GM19463 (cell line): ENCODE results near the gene NSD1.
"Not testable (repeated sequence)": the region's sequence is repeated elsewhere in the genome, so short reads cannot be mapped to it uniquely, and the experiment has no call there.

Experiments
- ATAC-seq: cut with Tn5 transposase; IDR thresholded peaks from one replicate; pipeline ENCODE4 v1.9.1; 2021; ENCODE audit warnings: mild to moderate bottlenecking, moderate library complexity; ENCODE audit not compliant: unreplicated experiment

Gene NSD1

GRCh38 chr5:177124486-177124991, 9.0 kb upstream of the NSD1 start:
- ATAC-seq = no peak

DNA sequence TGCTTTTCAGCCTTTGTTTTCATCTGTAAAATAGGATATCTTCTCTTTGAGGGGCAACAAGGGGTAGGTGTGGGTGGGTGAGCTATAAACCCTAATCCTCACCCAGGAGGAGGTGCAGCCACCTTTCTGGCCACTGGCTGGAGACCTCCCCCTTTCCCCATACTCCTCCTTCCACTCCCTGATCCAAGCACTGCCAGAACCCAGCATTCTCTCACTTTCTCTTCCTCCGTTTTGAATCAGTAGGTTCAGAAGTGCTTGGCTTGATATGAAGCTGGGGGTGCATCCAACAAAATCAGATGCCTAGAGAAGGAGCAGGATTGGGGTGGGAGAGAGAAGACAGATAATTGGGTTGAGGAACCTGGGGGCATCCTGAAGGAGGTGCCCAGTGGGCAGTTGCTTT, 6.8 kb upstream of the NSD1 start:
- ATAC-seq = no peak

GRCh38 chr5:177128551-177128981, 5.0 kb upstream of the NSD1 start:
- ATAC-seq = no peak

DNA sequence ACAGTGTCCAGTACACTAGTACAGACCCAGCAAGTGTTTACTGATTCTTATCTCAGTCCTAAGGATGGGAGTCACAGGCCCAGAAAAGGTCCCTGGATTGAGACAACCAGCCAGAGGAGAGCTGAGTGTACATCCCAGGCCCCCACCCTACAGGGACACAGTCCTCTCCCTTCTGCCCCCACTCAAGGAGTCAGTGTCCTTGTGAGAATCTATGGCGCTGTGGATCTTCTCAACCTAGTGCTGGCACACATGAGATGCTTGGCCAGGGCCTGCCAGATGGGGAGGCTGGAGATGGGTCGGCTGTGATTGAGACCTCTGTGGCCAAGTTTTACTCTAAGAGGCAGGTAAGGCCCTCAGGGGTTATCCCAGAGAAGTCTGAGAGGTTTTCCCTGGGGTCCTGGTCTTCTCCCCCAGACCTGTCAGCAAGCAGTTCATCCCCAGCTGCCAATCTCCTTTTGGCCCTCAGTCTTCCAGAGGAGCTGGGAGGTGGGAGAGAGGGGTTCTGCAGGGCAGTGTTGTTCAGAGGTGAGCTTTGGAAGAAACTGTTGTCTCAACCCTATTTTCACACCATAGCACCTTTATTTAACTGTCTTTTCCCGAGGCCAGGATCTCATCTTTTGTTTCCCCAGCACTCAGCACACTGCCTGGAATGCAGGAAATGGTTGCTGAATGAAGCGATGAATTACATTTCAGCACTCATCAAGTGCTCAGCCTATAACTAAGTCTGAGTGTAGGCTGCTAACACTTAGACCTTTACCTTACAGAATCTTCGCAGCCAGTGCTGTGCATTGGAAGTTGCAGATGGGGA, 3.2 kb upstream of the NSD1 start:
- no peak for ATAC-seq

GRCh38 chr5:177131019-177131320, 2.6 kb upstream of the NSD1 start:
- ATAC-seq = no peak

- no peak for ATAC-seq
Observed at GRCh38 chr5:177131352-177132135, 2.0 kb upstream of the NSD1 start.

DNA sequence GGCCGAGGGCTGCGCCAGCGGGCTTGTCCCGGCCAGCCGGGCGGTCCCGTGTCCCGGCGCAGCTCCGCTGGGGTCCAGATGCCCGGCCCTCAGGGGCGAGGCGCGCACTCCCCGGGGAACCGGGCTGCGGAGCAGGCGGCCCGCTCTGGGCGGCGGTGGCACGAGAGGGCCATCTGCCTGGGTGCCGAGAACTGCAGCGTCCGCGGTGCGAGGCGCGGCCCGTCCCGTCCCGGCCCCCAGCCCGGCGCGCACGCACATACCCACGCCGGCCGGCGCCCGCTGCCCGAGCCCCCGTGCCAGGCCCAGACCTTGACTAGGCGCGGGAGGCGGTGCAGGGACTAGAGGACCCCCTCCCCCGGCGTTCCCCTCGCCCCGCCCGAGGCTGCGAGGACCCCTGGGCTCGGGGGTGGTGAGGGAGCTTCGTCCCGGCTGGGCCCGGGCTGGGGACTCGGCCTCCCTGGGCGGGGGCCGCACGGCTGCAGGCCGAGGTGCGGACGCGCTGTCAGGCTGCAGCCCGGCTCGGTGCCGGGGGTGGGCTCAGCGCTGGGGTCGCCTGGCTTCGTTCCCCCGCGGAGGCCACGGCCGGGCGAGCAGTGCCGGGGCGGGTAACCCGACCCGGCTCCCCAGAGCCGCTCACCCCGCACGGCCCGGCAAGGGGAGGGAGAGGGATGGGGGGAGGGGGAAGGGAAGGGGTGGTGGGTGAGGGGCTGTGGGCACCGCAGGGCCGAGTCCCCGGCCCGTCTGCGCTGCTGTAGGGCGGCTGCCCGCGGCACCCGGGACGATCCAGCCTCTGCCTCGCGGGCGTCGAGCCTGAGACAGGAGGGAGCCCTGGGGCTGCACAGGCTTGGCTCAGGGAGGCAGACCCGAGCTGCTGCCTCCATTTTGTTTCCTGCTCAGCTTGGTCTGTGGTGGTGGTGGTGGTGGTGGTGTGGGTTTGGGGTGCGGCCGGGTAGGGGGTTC, 1.2 kb upstream of the NSD1 start:
- ATAC-seq = no peak

DNA sequence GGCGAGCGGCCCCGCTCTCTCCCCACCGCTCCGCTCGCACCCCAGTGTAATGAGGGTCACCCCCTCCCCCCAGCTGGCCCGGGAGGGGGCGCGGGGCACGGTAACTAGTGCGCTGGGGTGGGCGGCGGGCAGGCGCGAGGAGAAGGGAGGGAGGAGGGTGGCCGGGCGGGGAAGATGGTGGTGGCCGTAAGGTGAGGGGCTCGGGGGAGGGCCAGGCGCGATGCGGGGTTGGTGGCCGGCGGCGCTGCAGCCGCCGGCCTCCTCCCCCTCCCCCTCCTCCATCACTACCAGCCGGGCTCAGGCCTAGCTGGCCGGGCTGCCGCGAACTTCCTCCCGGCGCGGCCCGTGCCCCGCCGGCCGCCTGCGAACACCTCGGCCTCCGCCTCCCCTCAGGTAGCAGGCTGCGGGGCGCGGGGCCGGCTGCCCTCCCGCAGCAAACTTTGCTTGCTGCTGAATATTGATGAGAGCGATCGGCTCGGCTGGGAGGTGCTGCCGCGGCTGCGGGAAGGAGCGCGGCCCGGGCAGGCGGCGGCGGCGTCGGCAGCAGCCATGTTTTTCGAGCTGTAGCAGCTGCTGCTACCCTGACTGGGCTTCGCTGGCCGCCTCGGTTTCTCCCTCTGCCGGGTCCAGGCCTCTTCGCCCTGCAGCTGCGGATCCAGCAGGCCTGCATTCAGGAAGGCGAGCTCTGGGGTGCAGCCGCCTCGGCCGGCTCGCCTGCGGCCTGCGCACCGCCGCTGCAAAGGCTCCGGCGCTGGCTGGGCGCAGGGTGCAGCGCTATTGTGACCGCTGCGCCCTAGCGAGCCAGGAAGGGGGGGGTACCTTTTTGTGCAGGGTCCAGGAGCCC, 502 bp downstream of the NSD1 start:
- ATAC-seq = peak; percentile 28

- no peak for ATAC-seq
Observed at GRCh38 chr5:177134697-177135225, 1.2 kb downstream of the NSD1 start.

DNA sequence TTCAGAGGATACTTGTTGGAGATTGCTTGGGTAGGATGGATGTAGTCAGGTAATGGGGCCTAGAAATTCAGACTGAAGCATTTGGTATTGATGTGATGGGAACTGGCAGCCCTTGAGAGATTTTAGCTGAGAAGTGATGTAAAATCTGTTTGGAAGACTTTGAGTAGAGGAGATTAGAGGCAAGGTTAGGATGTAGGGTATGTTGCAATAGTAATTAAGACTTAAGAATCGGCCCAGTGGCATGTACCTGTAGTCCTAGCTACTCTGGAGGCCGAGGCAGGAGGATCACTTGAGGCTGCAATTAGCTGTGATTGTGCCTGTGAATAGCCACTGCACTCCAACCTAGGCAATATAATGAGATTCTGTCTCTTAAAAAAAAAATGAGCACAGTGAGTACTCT, 6.7 kb downstream of the NSD1 start:
- no peak for ATAC-seq

DNA sequence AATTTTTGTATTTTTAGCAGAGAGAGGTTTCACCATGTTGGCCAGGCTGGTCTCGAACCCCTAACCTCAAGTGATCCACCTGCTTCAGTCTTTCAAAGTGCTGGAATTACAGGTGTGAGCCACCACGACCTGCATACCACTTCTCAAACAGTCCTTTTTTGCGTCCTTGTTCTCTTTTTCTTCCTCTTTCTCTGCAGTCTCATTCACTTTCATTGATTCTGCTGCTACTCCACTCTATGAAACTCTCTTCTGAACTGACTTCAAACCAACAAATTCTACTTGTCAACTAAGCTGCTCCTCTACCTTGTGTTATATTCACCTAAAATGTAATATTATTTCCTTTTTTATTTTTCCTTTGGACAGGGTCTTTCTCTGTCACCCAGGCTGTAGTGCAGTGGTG, 7.9 kb downstream of the NSD1 start:
- ATAC-seq = no peak

- no peak for ATAC-seq
Observed at GRCh38 chr5:177142098-177142611, 8.6 kb downstream of the NSD1 start.

- no peak for ATAC-seq
Observed at GRCh38 chr5:177142778-177143177, 9.2 kb downstream of the NSD1 start.

DNA sequence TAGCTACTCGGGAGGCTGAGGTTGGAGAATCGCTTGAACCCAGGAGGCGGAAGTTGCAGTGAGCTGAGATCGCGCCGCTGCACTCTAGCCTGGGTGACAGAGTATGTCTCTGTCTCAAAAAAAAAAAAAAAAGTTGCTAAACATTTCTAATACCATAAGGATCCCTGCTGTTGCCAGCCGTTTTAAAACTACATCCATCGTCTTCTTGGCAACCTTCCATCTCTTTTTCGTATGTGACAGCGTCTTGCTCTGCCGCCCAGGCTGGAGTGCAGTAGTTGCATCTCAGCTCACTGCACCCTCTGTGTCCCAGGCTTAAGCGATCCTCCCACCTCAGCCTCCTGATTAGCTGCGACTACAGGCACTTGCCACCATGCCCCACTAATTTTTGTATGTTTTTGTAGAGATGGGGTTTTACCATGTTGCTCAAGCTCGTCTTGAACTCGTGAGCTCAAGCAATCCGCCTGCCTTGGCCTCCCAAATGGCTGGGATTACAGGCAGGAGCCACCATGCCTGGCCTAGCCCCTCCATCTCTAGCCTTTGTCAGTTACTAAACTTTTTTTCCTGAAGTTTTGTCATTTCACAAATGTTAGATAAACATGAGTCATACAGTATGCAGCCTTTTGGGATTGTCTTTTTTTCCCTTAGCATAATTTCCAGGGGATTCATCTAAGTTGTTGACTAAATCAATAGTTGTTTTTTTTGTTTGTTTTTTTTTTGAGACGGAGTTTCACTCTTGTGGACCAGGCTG, 13.5 kb downstream of the NSD1 start:
- no peak for ATAC-seq

DNA sequence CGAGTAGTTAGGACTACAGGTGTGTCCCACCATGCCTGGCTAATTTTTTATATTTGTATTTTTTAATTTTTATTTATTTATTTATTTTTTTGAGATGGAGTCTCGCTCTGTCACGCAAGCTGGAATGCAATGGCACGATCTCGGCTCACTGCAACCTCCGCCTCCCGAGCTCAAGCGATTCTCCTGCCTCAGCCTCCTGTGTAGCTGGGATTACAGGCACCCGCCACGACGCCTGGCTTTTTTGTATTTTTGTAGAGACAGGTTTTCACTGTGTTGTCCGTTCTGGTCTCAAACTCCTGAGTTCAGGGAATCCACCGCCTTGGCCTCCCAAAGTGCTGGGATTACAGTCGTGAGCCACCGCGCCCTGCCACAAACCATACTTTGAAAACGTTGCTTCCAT, 16.5 kb downstream of the NSD1 start:
- not testable (repeated sequence) for ATAC-seq

GRCh38 chr5:177154003-177154643, 20.6 kb downstream of the NSD1 start:
- ATAC-seq = no peak

- no peak for ATAC-seq
Observed at GRCh38 chr5:177162379-177162778, 28.8 kb downstream of the NSD1 start.

- no peak for ATAC-seq
Observed at GRCh38 chr5:177163500-177163899, 29.9 kb downstream of the NSD1 start.
